ENCODE measurements around the gene GET4. TPM values are rescaled to one million over a fixed set of nuclear protein-coding genes. Genes with fewer than 3 reads are reported as not detected.

Gene GET4
- total RNA-seq, 4 donors from 2014 or later = 29.7 to 93.3 (median 56.8) TPM

GRCh38 chr7:842431-843031 lies 33.8 kb upstream of the GET4 start:
- Histone ChIP-seq H3K4me3 (no peak overlapping the region), H3K27ac (peak overlapping the region in 3 of 4 donors; percentile 18 to 71 (median 55)), H3K4me1 (peaks cover 0 to 7% (median 0%) of the 10 kb centered on the region in 4 donors), H3K27me3 (no peaks in the 10 kb centered on the region), H3K9me3 (no peaks in the 10 kb centered on the region), H3K36me3 (peaks cover 0 to 65% (median 0%) of the 10 kb centered on the region in 3 donors)
- TF ChIP-seq POLR2A (IDR thresholded peaks at IDR 0.05) (no peak), CTCF (IDR thresholded peaks at IDR 0.05) (no peak)
- DNase-seq = no peak

GRCh38 chr7:843230-843629 lies 33.1 kb upstream of the GET4 start:
- Histone ChIP-seq H3K9me3 (no peaks in the 10 kb centered on the region), H3K36me3 (peaks cover 0 to 65% (median 0%) of the 10 kb centered on the region in 3 donors)
- no peak for DNase-seq

GRCh38 chr7:844043-844442 lies 32.3 kb upstream of the GET4 start:
- peaks cover 0 to 7% (median 0%) of the 10 kb centered on the region in 4 donors for H3K4me1 ChIP-seq
- no peak overlapping the region for H3K4me3 ChIP-seq
- no peaks in the 10 kb centered on the region for H3K27me3 ChIP-seq
- peaks cover 0 to 63% (median 0%) of the 10 kb centered on the region in 3 donors for H3K36me3 ChIP-seq
- DNase-seq = no peak
- H3K9me3 ChIP-seq = no peaks in the 10 kb centered on the region
- TF ChIP-seq CTCF (IDR thresholded peaks at IDR 0.05) = no peak
- TF ChIP-seq POLR2A (IDR thresholded peaks at IDR 0.05) = no peak
- peak overlapping the region in 1 of 4 donors; percentile 2 for H3K27ac ChIP-seq

More at GRCh38 chr7:843230-843629, 33.1 kb upstream of the GET4 start:
- TF ChIP-seq POLR2A (IDR thresholded peaks at IDR 0.05) (no peak), CTCF (IDR thresholded peaks at IDR 0.05) (no peak)
- Histone ChIP-seq H3K27me3 (no peaks in the 10 kb centered on the region), H3K4me3 (no peak overlapping the region), H3K27ac (peak overlapping the region in 1 of 4 donors; percentile 71), H3K4me1 (peaks cover 0 to 7% (median 0%) of the 10 kb centered on the region in 4 donors)

- H3K36me3 ChIP-seq = peaks cover 0 to 64% (median 0%) of the 10 kb centered on the region in 3 donors
- peak overlapping the region in 1 of 4 donors; percentile 2 for H3K27ac ChIP-seq
- no peak for DNase-seq
- H3K9me3 ChIP-seq = no peaks in the 10 kb centered on the region
- peaks cover 0 to 7% (median 0%) of the 10 kb centered on the region in 4 donors for H3K4me1 ChIP-seq
- H3K27me3 ChIP-seq = no peaks in the 10 kb centered on the region
- no peak overlapping the region for H3K4me3 ChIP-seq
- TF ChIP-seq CTCF (IDR thresholded peaks at IDR 0.05) = no peak
- no peak for TF ChIP-seq POLR2A (IDR thresholded peaks at IDR 0.05)
Measured at GRCh38 chr7:844514-844913, 31.8 kb upstream of the GET4 start.

- Histone ChIP-seq H3K4me1 (peaks cover 0 to 7% (median 0%) of the 10 kb centered on the region in 4 donors), H3K27ac (no peak overlapping the region), H3K36me3 (peaks cover 0 to 64% (median 0%) of the 10 kb centered on the region in 3 donors), H3K27me3 (no peaks in the 10 kb centered on the region), H3K9me3 (no peaks in the 10 kb centered on the region), H3K4me3 (no peak overlapping the region)
- TF ChIP-seq CTCF (IDR thresholded peaks at IDR 0.05) = no peak
- no peak for TF ChIP-seq POLR2A (IDR thresholded peaks at IDR 0.05)
- no peak for DNase-seq
Measured at GRCh38 chr7:845091-845490, 31.3 kb upstream of the GET4 start.
